GM03348 (cell line): ENCODE results near the gene BTK.

ENCODE experiments used
- DNase-seq: peaks from one replicate; pipeline ENCODE4 v3.0.0; 2012; ENCODE audit warnings: low spot score

BTK gene

GRCh38 chrX:101385795-101386541 is at the start of gene BTK:
Gene BTK (minus strand): TSS chrX:101386191. CDS start chrX:101375284, 10,907 bp downstream.
- no peak for DNase-seq

DNA sequence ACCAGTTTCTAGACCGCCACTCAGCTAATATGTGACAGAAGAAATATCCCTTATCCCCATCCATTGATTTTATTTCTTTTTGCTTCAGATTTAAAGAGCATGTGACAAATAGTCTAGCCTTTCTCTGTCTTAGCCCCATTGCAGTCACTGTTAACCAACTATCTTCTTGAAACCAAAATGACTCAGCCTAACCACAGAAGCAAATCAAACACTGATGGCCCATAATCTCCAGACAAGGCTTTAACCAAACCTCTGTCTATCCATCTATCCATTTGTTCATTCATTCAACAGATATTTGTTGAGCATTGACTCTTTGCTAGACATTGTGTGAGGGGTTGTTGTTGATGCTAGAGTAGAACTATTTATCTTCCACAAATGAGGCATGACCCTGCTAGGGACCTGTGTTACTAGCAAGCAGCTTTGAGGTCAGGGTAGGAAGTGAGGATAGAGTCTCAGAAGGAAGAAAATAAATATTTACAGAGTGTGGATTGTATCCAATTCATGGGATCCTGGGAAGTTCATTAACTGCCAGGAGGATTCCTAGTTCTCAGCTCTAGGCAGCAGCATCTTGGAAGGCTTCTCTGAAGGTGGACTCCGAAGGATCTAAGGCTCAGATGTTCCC is 44.6 kb upstream of the BTK start:
- peak; percentile 26 for DNase-seq

GRCh38 chrX:101429934-101430333 is 43.9 kb upstream of the BTK start:
- DNase-seq: peak; percentile 28

DNA sequence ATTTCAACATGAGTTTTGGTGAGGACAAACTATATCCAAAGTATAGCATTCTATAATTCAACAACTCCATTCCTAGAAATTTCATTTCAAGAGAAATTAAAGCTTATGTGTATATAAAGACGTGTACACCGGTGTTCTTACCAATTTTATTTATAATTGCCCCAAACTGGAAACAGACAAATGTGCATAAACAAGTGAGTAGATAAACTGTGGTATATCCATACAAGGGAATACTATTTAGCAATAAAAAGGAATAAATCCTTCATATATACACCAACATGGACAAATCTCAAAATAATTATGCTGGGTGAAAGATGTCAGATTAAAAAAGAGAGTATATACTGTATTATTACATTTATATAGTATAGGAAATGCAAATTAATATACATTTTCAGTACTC is 42.0 kb upstream of the BTK start:
- no peak for DNase-seq

DNA sequence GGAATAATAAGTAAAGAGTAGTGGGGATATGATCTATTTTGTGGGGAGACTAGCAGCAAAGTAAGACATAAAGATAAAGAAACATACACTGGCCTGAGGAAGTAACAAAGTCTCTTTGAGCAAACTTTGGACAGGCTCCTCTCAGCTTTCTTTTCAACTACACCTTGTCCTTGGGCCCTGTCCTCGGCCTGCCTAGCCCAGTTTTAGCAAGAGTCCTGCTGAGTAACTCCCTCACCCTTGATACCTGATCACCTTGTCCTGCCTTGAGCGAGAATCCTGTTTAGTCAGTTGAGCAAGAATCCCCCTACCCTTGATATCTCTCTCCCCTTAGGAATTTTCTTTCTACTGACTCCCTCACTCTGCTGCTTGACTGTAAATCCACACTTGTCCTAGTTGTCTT is 33.5 kb upstream of the BTK start:
- no peak for DNase-seq

DNA sequence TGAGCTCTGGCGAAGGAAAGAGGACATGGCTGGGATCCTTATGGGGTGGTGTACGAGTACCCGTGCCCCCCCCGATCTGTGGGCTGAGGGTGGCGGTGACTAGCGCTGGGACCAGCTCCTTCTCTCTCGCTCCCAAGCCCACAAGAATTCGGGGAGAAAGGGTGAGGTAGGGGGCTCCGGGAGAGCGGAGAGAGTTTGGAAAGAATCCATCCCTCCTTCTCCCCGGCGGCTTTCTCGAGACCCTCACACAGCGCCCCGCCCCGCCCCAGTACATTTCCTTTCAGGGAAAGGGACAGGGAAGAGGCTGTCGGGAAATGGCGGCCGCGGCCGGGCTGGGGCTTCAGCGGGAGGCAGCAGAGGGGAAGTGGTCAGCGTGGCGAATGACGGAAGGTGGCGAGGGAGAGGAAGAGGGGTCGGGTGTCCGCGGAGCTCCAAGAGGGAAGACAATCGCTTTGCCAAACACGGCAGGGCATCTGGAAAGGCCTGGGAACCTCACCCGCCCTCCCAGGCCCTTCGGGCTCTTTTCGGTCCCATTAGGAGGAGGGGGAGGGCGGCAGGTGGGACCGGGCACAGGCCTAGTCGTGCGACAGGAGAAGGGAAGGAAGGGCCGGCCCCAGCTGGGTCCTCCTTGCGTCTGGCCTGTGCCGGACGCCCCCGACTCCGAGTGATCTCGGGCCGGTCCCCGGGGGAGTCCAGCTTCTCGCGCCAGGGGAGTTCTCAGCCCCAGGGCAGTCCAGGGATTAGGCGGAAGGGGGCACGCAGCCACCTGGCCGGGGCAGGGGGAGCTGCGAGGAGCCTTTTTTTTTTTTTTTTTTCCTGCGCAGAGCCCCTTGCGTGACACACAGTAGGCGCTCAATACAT is 32.2 kb upstream of the BTK start:
- DNase-seq: peak; percentile 54

GRCh38 chrX:101417190-101417589 is 31.2 kb upstream of the BTK start:
- DNase-seq: no peak

GRCh38 chrX:101416691-101417090 is 30.7 kb upstream of the BTK start:
- DNase-seq: no peak

DNA sequence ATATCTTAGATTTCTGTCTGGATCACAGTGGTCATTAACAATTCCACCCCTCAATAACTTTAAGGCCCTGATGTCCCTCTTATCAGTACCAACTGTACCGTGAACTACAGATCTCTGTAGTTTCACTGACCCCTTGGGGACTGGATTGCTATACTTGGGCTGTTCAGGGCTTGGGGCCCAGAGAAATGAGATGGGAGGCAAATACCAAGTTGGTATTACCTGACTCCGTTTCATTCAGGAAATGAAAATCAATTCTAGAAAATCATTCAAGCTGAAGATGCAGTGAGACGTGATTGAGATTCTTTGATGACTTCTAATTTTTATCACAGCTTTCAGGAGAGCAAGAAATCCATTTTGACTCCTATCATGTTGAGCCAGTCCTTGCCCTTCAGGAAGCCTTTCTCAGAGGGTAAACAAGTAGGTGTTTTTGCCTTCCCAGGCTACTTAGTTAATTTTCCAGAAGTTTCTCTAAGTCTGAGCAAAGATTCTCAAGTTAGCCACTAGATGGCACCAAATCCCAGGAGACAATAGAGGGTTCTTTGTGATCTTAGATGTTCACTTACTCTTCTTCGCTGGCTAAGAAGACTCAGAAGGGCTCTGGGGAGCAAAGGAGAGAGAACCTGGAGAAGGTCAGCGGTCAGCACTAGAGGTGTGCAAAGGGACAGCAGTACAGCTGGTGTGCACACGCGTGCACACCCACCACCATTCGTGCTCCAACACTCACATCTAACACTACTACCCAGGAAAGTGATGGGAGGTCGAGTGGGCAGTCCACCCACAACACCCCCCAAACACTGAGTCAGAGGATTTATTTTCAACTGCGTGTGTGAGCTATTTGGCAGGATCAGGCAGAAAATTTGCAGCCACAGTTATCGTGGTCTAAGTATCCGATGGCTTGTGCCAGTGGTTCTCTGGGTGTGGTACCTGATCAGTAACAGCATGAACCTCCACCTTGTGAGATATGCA is 29.5 kb upstream of the BTK start:
- DNase-seq: peak; percentile 57

GRCh38 chrX:101411984-101412383 is 26.0 kb upstream of the BTK start:
- no peak for DNase-seq

DNA sequence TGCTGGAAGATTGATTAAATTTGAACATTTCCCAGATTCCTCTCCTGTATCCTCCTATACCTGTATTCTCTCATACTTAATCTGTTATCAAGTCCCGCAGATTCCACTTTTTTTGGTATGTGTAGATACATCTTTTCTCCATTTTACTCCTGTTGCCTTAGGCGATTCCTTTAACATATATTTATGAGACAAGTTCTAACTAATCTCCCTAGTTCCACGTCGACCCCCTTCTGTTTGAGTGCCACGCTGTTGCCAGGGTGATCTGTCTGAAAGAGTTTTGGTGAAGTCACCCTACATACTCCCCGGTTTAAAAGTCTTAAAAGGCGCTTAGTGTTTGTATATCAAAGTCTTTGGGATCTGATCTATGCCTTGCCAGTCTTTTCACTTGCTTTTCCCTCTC is 24.5 kb upstream of the BTK start:
- DNase-seq: no peak

- DNase-seq: no peak
Observed at GRCh38 chrX:101409043-101409442, 23.1 kb upstream of the BTK start.

DNA sequence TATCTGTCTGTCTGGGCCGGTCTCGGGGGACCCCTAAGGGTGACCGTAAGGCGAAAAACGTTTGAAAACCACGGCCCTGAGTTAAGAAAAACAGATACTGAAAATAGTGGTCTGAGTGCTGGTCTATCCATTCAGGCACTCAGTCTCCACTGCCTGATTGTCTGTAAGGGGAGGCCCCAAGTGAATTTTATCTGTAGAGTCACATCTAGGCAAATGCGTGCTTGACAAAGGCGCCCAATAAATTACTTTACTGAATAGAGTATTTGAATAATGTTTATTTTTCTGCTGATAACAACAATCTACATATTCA is 22.5 kb upstream of the BTK start:
- no peak for DNase-seq

- peak; percentile 90 for DNase-seq
Observed at GRCh38 chrX:101407748-101408531, 21.9 kb upstream of the BTK start, which contains the start of the genes GLA and HNRNPH2. Gene GLA (minus strand): TSS chrX:101407925. CDS start chrX:101407903, 22 bp downstream. Gene HNRNPH2 (plus strand): TSS chrX:101408222. CDS start chrX:101411989, 3,767 bp downstream.

GRCh38 chrX:101407167-101407747 is 21.3 kb upstream of the BTK start:
- peak; percentile 2 for DNase-seq

- DNase-seq: no peak
Observed at GRCh38 chrX:101399825-101400224, 13.8 kb upstream of the BTK start.

DNA sequence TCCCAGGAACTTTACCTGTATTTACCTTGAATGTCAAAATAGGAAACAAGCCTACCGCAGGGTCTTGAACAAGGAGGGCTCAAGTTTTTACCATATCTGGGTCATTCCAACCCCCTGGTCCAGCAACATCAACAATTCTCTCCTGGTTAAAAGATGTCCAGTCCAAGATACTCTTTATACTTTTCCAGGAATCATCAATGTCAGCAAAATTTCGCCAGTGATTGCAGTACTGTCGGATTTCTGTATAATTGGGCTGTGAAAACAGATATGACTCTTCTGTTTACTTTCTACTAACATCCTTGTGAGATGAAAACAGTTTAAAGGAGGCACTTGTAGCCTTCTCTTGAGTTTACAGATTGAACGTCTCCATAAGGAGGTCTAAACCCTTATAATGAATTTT is 12.7 kb upstream of the BTK start:
- no peak for DNase-seq

DNA sequence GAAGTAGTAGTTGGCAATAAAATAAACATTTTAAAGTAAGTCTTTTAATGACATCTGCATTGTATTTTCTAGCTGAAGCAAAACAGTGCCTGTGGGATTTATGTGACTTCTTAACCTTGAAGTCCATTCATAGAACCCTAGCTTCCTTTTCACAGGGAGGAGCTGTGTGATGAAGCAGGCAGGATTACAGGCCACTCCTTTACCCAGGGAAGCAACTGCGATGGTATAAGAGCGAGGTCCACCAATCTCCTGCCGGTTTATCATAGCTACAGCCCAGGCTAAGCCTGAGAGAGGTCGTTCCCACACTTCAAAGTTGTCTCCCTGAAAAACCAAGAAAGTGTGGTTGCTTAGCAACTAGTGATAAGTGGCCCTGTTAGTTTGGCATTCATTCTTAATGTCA is 11.8 kb upstream of the BTK start:
- DNase-seq: no peak

DNA sequence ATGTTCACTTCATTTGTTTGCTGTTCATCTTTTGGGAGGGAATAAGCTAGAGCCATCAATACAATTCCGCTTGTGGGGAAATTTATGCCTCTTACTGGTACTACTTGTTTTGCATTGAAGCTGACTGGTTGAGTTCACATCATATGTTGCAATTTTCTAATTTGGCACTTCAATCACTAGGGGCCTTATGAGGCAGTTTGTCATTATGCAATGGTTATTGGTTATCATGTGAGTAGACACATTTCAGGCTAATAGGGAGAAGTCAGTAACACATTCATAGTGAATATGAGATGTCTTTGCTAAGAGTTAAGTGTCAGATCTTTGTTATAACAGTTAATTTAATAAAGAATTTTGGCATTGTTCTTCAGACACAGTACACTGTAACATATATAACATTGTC is 9.8 kb upstream of the BTK start:
- DNase-seq: peak; percentile 3

DNA sequence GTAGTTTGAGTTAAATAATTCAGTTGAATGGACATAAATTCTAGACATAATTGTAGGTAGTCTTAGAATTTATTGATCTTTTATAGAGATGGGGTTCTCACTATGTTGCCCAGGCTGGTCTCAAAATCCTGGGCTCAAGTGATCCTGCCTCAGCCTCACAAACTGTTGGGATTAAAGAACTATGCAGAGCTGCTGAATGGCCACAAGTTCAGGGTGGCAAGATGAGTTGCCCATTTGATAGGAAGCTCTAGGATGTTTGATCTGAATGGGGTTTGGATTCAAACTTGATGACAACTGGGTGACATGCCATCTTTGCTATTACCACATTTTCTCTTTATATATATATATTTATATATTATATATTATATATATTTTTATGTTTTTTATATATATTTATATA is 8.4 kb upstream of the BTK start:
- DNase-seq: no peak
